ENCODE results near the gene CFAP46. TPM values are rescaled to one million over a fixed set of nuclear protein-coding genes. Genes with fewer than 3 reads are reported as not detected.

The CFAP46 gene
- total RNA-seq, 1 donor from 2014 or later, result 10.9 TPM

DNA sequence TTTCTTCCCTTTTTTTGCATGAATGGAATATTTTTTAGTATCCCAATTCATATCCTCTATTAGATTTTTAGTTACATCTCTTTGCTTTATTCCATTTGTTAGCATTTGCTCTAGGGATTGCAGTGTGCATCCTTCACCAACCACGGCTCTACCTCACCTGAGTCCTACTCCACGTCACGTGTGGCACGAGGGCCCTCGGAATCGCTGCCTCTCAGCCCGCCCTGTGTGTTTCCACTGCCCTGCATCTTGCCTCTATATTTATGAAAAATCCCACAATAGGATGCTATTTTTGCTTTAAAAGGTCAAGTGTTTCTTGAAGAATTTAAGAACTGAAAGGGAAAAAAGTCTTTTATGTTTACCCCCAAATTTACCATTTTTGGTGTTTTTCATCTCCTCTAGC, 41.0 kb downstream of the CFAP46 start:
- H3K9me3 Mint-ChIP-seq, result peaks cover 8% of the 10 kb centered on the region
- H3K27ac Mint-ChIP-seq, result no peak overlapping the region
- no peak for DNase-seq (ENCODE audit: extremely low spot score, unreplicated experiment)
- H3K27me3 Mint-ChIP-seq, result peaks cover 10% of the 10 kb centered on the region
- TF ChIP-seq CTCF (conservative IDR thresholded peaks at IDR 0.05), result no peak
- H3K4me3 Mint-ChIP-seq, result no peak overlapping the region
- no peaks in the 10 kb centered on the region for H3K36me3 Mint-ChIP-seq
- H3K4me1 Mint-ChIP-seq (ENCODE audit: unreplicated experiment), result no peaks in the 10 kb centered on the region

DNA sequence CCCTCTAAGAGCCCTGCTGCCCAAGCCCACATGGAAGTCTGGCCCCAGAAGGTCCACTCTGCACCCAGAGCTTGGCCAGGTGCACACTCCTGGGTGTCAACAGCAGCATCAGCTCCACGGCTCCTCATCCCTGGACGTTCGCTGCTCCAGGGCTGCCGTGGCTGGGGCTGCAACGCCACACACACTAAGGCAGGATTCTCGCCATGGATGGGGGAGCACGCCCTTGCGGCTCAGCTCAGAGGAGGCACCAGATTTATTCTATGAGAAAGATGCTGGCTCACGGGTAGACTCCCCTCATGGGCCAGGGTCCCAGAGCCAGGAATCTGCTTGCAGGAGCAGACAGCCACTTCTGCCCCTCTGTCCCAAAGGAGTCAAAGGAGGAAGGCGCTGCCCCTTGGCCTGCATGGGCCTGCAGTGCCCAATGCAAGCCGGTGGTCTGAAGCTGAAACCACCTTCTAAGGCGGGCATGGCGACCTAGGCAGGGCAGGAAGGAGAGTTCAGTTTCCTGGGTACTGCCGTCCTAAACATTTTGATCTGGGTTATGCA, 42.1 kb downstream of the CFAP46 start:
- Mint-ChIP-seq H3K4me3 (no peak overlapping the region), H3K4me1 (ENCODE audit: unreplicated experiment) (no peaks in the 10 kb centered on the region), H3K36me3 (no peaks in the 10 kb centered on the region), H3K9me3 (peaks cover 8% of the 10 kb centered on the region), H3K27ac (no peak overlapping the region), H3K27me3 (peaks cover 10% of the 10 kb centered on the region)
- DNase-seq (ENCODE audit: extremely low spot score, unreplicated experiment), result no peak
- no peak for TF ChIP-seq CTCF (conservative IDR thresholded peaks at IDR 0.05)

GRCh38 chr10:132899751-132900065, 42.7 kb downstream of the CFAP46 start:
- no peak overlapping the region for H3K4me3 Mint-ChIP-seq
- TF ChIP-seq CTCF (conservative IDR thresholded peaks at IDR 0.05), result no peak
- DNase-seq (ENCODE audit: extremely low spot score, unreplicated experiment), result no peak
- H3K27ac Mint-ChIP-seq, result no peak overlapping the region
- H3K9me3 Mint-ChIP-seq, result peaks cover 8% of the 10 kb centered on the region
- H3K4me1 Mint-ChIP-seq (ENCODE audit: unreplicated experiment), result no peaks in the 10 kb centered on the region
- H3K36me3 Mint-ChIP-seq, result no peaks in the 10 kb centered on the region
- H3K27me3 Mint-ChIP-seq, result peaks cover 10% of the 10 kb centered on the region

GRCh38 chr10:132899054-132899750, 43.2 kb downstream of the CFAP46 start:
- DNase-seq (ENCODE audit: extremely low spot score, unreplicated experiment), result no peak
- Mint-ChIP-seq H3K36me3 (no peaks in the 10 kb centered on the region), H3K9me3 (peaks cover 8% of the 10 kb centered on the region), H3K27me3 (peaks cover 11% of the 10 kb centered on the region), H3K27ac (no peak overlapping the region), H3K4me1 (ENCODE audit: unreplicated experiment) (no peaks in the 10 kb centered on the region), H3K4me3 (no peak overlapping the region)
- no peak for TF ChIP-seq CTCF (conservative IDR thresholded peaks at IDR 0.05)

- Mint-ChIP-seq H3K36me3 (no peaks in the 10 kb centered on the region), H3K9me3 (peaks cover 8% of the 10 kb centered on the region), H3K27me3 (peaks cover 9% of the 10 kb centered on the region), H3K4me1 (ENCODE audit: unreplicated experiment) (peaks cover 3% of the 10 kb centered on the region), H3K27ac (no peak overlapping the region), H3K4me3 (no peak overlapping the region)
- TF ChIP-seq CTCF (conservative IDR thresholded peaks at IDR 0.05), result no peak
- no peak for DNase-seq (ENCODE audit: extremely low spot score, unreplicated experiment)
Measured at GRCh38 chr10:132898391-132899053, 43.8 kb downstream of the CFAP46 start.

Measured in type B pancreatic cell (in vitro differentiated cells).